OCI-LY7 (cell line): ENCODE results near the gene CYTIP.

Experiments used
- EZH2phosphoT487 ChIP-seq: fragments of 200-600 bp; sonication (generic); IDR thresholded peaks from 2 replicates; pipeline ENCODE4 v1.6.1; 2018; ENCODE audit warnings: low read depth, borderline replicate concordance, mild to moderate bottlenecking, mixed run types, antibody characterized with exemption, low read length, moderate library complexity, mixed read lengths
- TF ChIP-seq, protein P1 (sequence below): fragments of 200-600 bp; sonication (generic); conservative IDR thresholded peaks from 2 replicates; pipeline ENCODE4 v1.5.1; 2014; ENCODE audit warnings: mild to moderate bottlenecking, antibody characterized with exemption, low read length, moderate library complexity, mixed read lengths

DNA sequence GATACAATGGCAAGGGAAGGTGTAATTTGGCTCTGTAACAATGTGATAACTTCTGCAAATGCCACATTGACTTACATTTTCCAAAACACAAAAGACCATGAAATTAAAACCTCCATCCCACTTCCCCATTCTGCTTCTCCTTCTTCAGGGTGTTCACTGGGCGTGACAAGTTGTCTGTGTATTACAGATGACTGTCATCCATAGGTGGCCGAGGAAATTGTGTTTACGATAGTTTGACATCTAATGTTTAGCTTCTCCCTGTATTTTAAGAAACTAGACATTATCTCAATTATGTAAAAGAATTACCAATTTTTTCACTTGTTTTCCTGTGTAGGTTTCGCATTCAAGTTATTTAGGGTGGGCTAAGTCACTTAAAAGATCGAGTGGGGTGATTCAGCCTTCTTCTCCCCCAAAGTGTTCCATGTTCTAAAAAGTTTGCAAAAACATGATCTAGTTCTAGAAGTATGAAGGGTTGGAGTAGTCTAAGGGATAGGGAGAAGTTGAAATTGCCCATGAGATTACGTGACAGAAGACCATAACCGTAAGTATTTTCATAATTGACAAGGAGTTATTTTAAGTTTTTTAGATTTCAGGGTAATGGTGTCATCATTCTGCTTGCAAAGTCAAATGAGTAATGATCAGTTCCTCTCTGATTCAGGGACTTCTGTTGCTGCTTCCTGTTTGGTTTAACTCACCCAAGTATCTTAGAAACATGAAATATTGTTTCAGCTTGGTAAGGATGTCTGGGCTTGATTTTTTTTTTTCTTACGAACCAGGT, 25.2 kb upstream of the CYTIP start:
- TF ChIP-seq, protein P1, sequence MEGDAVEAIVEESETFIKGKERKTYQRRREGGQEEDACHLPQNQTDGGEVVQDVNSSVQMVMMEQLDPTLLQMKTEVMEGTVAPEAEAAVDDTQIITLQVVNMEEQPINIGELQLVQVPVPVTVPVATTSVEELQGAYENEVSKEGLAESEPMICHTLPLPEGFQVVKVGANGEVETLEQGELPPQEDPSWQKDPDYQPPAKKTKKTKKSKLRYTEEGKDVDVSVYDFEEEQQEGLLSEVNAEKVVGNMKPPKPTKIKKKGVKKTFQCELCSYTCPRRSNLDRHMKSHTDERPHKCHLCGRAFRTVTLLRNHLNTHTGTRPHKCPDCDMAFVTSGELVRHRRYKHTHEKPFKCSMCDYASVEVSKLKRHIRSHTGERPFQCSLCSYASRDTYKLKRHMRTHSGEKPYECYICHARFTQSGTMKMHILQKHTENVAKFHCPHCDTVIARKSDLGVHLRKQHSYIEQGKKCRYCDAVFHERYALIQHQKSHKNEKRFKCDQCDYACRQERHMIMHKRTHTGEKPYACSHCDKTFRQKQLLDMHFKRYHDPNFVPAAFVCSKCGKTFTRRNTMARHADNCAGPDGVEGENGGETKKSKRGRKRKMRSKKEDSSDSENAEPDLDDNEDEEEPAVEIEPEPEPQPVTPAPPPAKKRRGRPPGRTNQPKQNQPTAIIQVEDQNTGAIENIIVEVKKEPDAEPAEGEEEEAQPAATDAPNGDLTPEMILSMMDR: no peak
- no peak for TF ChIP-seq EZH2phosphoT487
